Mucosa of rectum (tissue), 2 donors: Measurements from ENCODE around the gene TBC1D3B.

Experiments used
- H3K27ac ChIP-seq, 2 donors: one replicate each; pipeline ENCODE4 v1.7.0; 2013; ENCODE audit warnings: inconsistent platforms in 2 of 2, low read depth in 2 of 2, low read length in 2 of 2
- H3K27me3 ChIP-seq, 2 donors: one replicate each; pipeline ENCODE4 v1.7.0; 2013; ENCODE audit warnings: low read length in 2 of 2; ENCODE audit not compliant: control insufficient read depth in 2 of 2, insufficient read depth in 2 of 2
- H3K36me3 ChIP-seq, 2 donors: one replicate each; pipeline ENCODE4 v1.7.0; 2013; ENCODE audit warnings: low read length in 2 of 2; ENCODE audit not compliant: control insufficient read depth in 2 of 2, insufficient read depth in 2 of 2
- H3K4me1 ChIP-seq, 2 donors: one replicate each; pipeline ENCODE4 v1.7.0; 2013; ENCODE audit warnings: low read length in 2 of 2, mild to moderate bottlenecking in 1 of 2; ENCODE audit not compliant: control insufficient read depth in 2 of 2, insufficient read depth in 2 of 2
- H3K4me3 ChIP-seq, 2 donors: one replicate each; pipeline ENCODE4 v1.7.0; 2013; ENCODE audit warnings: low read length in 2 of 2
- H3K9ac ChIP-seq, 2 donors: one replicate each; pipeline ENCODE4 v1.7.0; 2013; ENCODE audit warnings: low read length in 2 of 2, low read depth in 1 of 2, mild to moderate bottlenecking in 1 of 2
- H3K9me3 ChIP-seq, 2 donors: one replicate each; pipeline ENCODE4 v1.7.0; 2013; ENCODE audit warnings: low read length in 2 of 2; ENCODE audit not compliant: control insufficient read depth in 2 of 2
- donor health status: healthy.
- donor health status: Normal muscosa, but diverticular disease.

TBC1D3B gene

GRCh38 chr17:36144014-36144413 lies 32.4 kb downstream of the TBC1D3B start:
- Histone ChIP-seq H3K4me1 (peaks cover 9% of the 10 kb centered on the region in 2 donors), H3K9ac (no peak overlapping the region), H3K27me3 (no peaks in the 10 kb centered on the region), H3K27ac (no peak overlapping the region), H3K9me3 (no peaks in the 10 kb centered on the region), H3K36me3 (no peaks in the 10 kb centered on the region), H3K4me3 (no peak overlapping the region)

DNA sequence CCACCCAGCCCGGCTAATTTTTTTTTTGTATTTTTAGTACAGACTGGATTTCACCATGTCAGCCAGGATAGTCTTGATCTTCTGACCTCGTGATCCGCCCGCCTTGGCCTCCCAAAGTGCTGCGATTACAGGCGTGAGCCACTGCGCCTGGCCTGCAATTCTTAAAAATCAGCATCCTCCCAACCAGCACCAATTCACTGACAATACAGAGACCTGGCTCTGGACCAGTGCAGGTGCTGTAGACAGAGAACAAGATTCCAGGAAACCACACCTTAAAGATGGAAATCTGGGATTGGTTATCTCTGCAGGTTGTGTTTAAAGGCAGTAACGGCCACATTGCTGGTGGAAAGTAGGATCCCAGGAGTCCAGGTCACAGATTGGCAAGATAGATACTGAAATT lies 33.6 kb downstream of the TBC1D3B start:
- peaks cover 9% of the 10 kb centered on the region in 2 donors for H3K4me1 ChIP-seq
- H3K9me3 ChIP-seq: no peaks in the 10 kb centered on the region
- no peaks in the 10 kb centered on the region for H3K36me3 ChIP-seq
- no peak overlapping the region for H3K4me3 ChIP-seq
- H3K27me3 ChIP-seq: no peaks in the 10 kb centered on the region
- H3K9ac ChIP-seq: no peak overlapping the region
- peak overlapping the region in 1 of 2 donors; percentile 2 for H3K27ac ChIP-seq

DNA sequence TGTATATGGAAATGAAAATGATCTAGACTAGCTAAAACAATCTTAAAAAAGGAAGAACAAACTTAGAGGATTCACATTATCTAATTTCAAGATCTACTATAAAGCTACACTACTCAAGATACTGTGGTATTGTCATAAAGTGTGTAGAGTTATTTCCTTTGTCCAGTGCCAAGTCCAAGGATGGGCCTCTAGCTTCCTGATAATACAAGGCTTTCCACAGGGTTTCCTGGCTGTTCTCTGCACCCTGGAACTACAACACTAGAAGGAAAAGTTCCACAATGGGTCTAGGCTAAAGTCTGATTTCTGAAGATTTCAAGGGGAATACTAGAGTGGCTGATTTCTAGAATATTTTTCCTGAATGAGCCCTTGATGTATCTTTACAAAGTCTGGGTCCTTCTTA lies 34.2 kb downstream of the TBC1D3B start:
- H3K36me3 ChIP-seq: no peaks in the 10 kb centered on the region
- H3K4me3 ChIP-seq: no peak overlapping the region
- H3K9me3 ChIP-seq: no peaks in the 10 kb centered on the region
- H3K27ac ChIP-seq: peak overlapping the region; percentile 2 to 46
- H3K9ac ChIP-seq: no peak overlapping the region
- H3K4me1 ChIP-seq: peaks cover 9% of the 10 kb centered on the region in 2 donors
- H3K27me3 ChIP-seq: no peaks in the 10 kb centered on the region

- Histone ChIP-seq H3K4me1 (peaks cover 15 to 28% of the 10 kb centered on the region in 2 donors), H3K9me3 (no peaks in the 10 kb centered on the region), H3K9ac (no peak overlapping the region), H3K27me3 (no peaks in the 10 kb centered on the region), H3K36me3 (no peaks in the 10 kb centered on the region), H3K4me3 (no peak overlapping the region), H3K27ac (peak overlapping the region; percentile 48 to 49)
These were observed 40.0 kb downstream of the TBC1D3B start for GRCh38 chr17:36136439-36136838.

DNA sequence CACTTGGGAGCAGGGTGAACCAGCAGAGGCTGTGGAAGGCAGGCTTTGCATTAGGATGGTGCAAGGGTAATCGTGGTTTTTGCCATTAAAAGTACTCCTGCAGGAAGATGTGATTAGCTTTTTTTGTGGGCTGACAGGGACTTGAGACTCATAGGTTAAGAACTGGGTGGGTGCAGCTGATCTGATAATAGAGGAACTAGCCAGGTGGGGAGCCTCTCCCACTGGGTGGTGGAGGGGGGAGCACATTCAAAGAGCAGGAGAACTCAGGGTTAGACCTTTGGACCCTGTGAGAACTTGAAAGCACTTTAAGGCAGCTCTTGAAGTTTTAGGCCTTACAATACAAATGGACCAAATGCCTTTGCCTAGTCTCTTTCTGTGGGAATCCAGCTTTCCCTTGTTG lies 40.4 kb downstream of the TBC1D3B start:
- peaks cover 15 to 30% of the 10 kb centered on the region in 2 donors for H3K4me1 ChIP-seq
- H3K9ac ChIP-seq: no peak overlapping the region
- H3K36me3 ChIP-seq: no peaks in the 10 kb centered on the region
- peak overlapping the region; percentile 48 to 49 for H3K27ac ChIP-seq
- no peak overlapping the region for H3K4me3 ChIP-seq
- no peaks in the 10 kb centered on the region for H3K9me3 ChIP-seq
- no peaks in the 10 kb centered on the region for H3K27me3 ChIP-seq

- Histone ChIP-seq H3K4me3 (no peak overlapping the region), H3K27me3 (no peaks in the 10 kb centered on the region), H3K9me3 (no peaks in the 10 kb centered on the region), H3K36me3 (no peaks in the 10 kb centered on the region), H3K9ac (no peak overlapping the region), H3K4me1 (peaks cover 15 to 32% of the 10 kb centered on the region in 2 donors), H3K27ac (peak overlapping the region in 1 of 2 donors; percentile 49)
These were observed 41.0 kb downstream of the TBC1D3B start for GRCh38 chr17:36135465-36135864.

DNA sequence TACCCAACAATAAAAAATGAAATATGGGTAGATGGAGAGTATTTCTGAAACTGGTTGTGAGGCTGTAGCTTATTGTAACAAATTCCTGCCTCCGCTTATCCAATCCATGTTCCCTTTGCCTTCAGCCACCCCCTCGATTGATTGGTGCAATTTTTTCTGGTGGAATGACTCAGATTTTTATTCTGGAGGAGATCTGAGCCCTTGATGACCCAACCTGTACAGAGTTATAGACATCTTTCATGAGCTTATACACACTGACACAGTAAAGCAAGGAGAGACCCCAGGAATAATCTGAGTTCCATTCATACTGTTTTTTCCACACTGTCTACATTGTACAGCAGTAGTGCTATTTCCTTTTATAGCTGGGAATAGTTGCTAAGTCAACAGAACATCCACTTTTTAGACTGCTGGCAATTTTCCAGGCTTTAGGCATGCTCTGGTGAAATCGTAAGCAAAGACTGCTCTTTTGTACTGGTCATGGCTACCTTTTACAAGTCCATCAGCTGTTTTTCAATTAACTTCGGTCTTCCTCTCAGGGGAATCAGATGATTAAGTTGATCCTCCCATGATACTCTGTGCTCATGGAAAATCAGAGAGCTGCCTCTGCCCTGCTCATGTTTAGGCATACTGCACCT lies 42.7 kb downstream of the TBC1D3B start:
- Histone ChIP-seq H3K27ac (peak overlapping the region in 1 of 2 donors; percentile 45), H3K4me1 (peaks cover 20 to 41% of the 10 kb centered on the region in 2 donors), H3K36me3 (no peaks in the 10 kb centered on the region), H3K4me3 (no peak overlapping the region), H3K9ac (no peak overlapping the region), H3K9me3 (no peaks in the 10 kb centered on the region), H3K27me3 (no peaks in the 10 kb centered on the region)

DNA sequence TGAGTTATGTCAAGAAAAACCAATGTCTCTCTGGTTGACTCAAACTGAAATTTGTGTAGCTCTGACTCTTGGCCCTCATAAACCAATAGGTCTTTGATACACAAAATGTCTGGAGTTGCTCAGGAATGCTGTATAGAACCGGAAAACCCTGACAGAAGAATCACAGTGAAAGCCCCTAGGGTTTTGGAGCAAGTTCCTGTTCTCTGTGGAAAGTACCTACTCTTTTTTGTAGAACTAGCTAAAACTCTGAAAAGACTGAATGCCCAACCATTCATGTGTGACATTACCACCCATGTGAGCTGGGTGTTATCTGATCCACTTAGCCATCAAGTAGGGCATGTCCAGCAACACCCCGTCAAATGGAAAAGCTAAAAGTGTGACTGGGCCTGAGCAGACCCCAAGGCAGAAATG lies 44.0 kb downstream of the TBC1D3B start:
- Histone ChIP-seq H3K4me1 (peaks cover 31 to 51% of the 10 kb centered on the region in 2 donors), H3K27ac (no peak overlapping the region), H3K36me3 (no peaks in the 10 kb centered on the region), H3K4me3 (no peak overlapping the region), H3K9me3 (no peaks in the 10 kb centered on the region), H3K9ac (no peak overlapping the region), H3K27me3 (no peaks in the 10 kb centered on the region)

DNA sequence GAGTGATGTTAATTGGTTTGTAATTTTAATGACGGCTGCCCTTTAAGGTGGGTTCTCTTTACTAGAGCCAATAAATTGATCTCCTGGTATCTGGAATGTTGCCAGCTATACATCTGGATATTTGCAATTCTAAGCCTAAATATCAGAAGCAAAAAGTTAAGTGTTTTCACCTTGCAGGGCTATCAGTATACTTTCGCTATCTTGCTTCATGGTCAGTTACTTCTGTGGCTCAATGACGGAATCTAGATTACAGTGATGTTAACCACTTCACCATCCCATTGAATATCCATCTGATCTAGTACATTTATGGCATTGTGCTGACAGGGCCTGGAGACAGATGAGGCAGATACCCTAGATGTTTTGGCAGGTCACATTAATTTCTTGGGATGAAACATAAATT lies 44.5 kb downstream of the TBC1D3B start:
- H3K9me3 ChIP-seq: no peaks in the 10 kb centered on the region
- H3K36me3 ChIP-seq: no peaks in the 10 kb centered on the region
- H3K4me1 ChIP-seq: peaks cover 36 to 53% of the 10 kb centered on the region in 2 donors
- H3K27ac ChIP-seq: no peak overlapping the region
- H3K27me3 ChIP-seq: no peaks in the 10 kb centered on the region
- H3K4me3 ChIP-seq: no peak overlapping the region
- no peak overlapping the region for H3K9ac ChIP-seq

DNA sequence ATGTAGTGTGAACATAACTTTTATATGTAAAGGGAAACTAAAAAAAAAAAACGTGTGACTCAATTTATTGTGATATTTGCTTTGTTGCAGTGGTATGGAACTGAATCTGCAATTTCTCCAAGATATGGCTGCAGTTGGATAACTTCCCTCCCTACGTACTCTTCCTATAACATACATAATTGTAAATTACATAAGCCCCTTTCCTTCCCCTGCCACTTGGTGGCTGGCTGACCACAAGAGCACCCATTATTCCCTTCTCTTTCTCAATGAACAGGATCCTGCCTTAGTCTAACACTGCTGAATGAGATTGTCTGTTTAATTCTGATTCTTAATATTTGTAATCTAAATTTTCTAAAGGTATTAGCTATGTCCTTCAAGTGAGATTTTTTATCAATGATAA lies 45.0 kb downstream of the TBC1D3B start:
- Histone ChIP-seq H3K9me3 (no peaks in the 10 kb centered on the region), H3K27ac (no peak overlapping the region), H3K36me3 (no peaks in the 10 kb centered on the region), H3K27me3 (no peaks in the 10 kb centered on the region), H3K4me3 (no peak overlapping the region), H3K4me1 (peaks cover 36 to 51% of the 10 kb centered on the region in 2 donors), H3K9ac (no peak overlapping the region)
